SK-N-SH (cell line): Measurements from ENCODE around the gene C14orf39. TPM values are rescaled to one million over a fixed set of nuclear protein-coding genes. Genes with fewer than 3 reads are reported as not detected.

Experiments used
- CTCF ChIA-PET: fragments of 300-600, 350-600 bp; formaldehyde crosslinking; extraction: SDS; loops from one replicate; lab custom pipeline; 2021; lab: Yijun Ruan, JAX
- POLR2A ChIA-PET: fragments of 350-600 bp; sonication (Branson Sonifier 250); formaldehyde crosslinking; extraction: SDS; loops from one replicate; lab custom pipeline; 2020; ENCODE audit warnings: antibody characterized with exemption, inconsistent platforms; lab: Yijun Ruan, JAX
- DNase-seq: peaks from one replicate; pipeline ENCODE4 v3.0.0; 2012
- H2AFZ ChIP-seq: fragments of 200-600 bp; sonication (generic); 2 replicates; pipeline ENCODE4 v1.8.1; 2016; ENCODE audit warnings: antibody characterized with exemption, mild to moderate bottlenecking, low read depth
- H3F3A ChIP-seq: fragments of 200-600 bp; sonication (generic); replicated peaks from 2 replicates; pipeline ENCODE3; 2016; ENCODE audit warnings: antibody characterized with exemption, mild to moderate bottlenecking; ENCODE audit not compliant: insufficient read depth
- H3K27ac ChIP-seq, 2 experiments: fragments of 200-500 bp in 1 of 2; fragments of 200-600 bp in 1 of 2; sonication (Bioruptor generic) in 1 of 2; sonication (generic), shearing (Covaris generic) in 1 of 2; 2 replicates each; pipeline versions ENCODE4 v1.5.1 to v1.6.1; 2014 to 2016; ENCODE audit warnings: low read depth in 2 of 2, inconsistent platforms in 1 of 2, low read length in 1 of 2, mild to moderate bottlenecking in 1 of 2, mixed read lengths in 1 of 2
- H3K27me3 ChIP-seq: fragments of 200-600 bp; sonication (generic), shearing (Covaris generic); 2 replicates; pipeline ENCODE4 v1.6.1; 2016; ENCODE audit warnings: mixed run types; ENCODE audit not compliant: insufficient read depth
- H3K36me3 ChIP-seq, 2 experiments: fragments of 200-500 bp in 1 of 2; fragments of 200-600 bp in 1 of 2; sonication (Bioruptor generic) in 1 of 2; sonication (generic) in 1 of 2; replicated peaks in 1 of 2; 2 replicates each; pipeline versions ENCODE3 to v1.5.1; 2014 to 2016; ENCODE audit warnings: low read length in 1 of 2, mild to moderate bottlenecking in 1 of 2; ENCODE audit not compliant: insufficient read depth in 2 of 2, control insufficient read depth in 1 of 2
- H3K4me1 ChIP-seq, 2 experiments: fragments of 200-500 bp in 1 of 2; fragments of 200-600 bp in 1 of 2; sonication (Bioruptor generic) in 1 of 2; sonication (generic), shearing (Covaris generic) in 1 of 2; 2 replicates each; pipeline versions ENCODE4 v1.5.1 to v1.6.1; 2014 to 2016; ENCODE audit warnings: low read depth in 1 of 2, low read length in 1 of 2, mixed run types in 1 of 2; ENCODE audit not compliant: insufficient read depth in 2 of 2, control insufficient read depth in 1 of 2
- H3K4me2 ChIP-seq: fragments of 200-600 bp; sonication (generic), shearing (Covaris generic); 2 replicates; pipeline ENCODE4 v1.6.1; 2017; ENCODE audit warnings: mixed run types
- H3K4me3 ChIP-seq, 2 experiments: fragments of 200-500 bp in 1 of 2; fragments of 200-600 bp in 1 of 2; sonication (Bioruptor generic) in 1 of 2; sonication (generic), shearing (Covaris generic) in 1 of 2; 2 replicates each; pipeline versions ENCODE4 v1.5.1 to v1.8.1; 2014 to 2016; ENCODE audit warnings: low read depth in 2 of 2, inconsistent platforms in 1 of 2, low read length in 1 of 2, mild to moderate bottlenecking in 1 of 2, mixed read lengths in 1 of 2, moderate library complexity in 1 of 2
- H3K79me2 ChIP-seq: fragments of 200-600 bp; sonication (generic); 2 replicates; pipeline ENCODE4 v1.8.1; 2017; ENCODE audit warnings: mild to moderate bottlenecking; ENCODE audit not compliant: insufficient read depth
- H3K9ac ChIP-seq: fragments of 200-600 bp; sonication (generic); 2 replicates; pipeline ENCODE4 v1.6.1; 2017; ENCODE audit warnings: mixed run types
- H3K9me2 ChIP-seq: fragments of 200-600 bp; sonication (generic); 2 replicates; pipeline ENCODE4 v1.6.1; 2017; ENCODE audit warnings: mixed run types
- H3K9me3 ChIP-seq: fragments of 200-600 bp; sonication (generic); 2 replicates; pipeline ENCODE4 v1.6.1; 2017; ENCODE audit warnings: mixed run types, mild to moderate bottlenecking, moderate library complexity
- H4K20me1 ChIP-seq: fragments of 200-600 bp; sonication (generic); 2 replicates; pipeline ENCODE4 v1.6.1; 2017; ENCODE audit warnings: mild to moderate bottlenecking, mixed run types; ENCODE audit not compliant: insufficient read depth
- CHD2 ChIP-seq: fragments of 150-350 bp; IDR thresholded peaks from 2 replicates; pipeline ENCODE4 v1.6.1; 2018; ENCODE audit warnings: low read length; ENCODE audit not compliant: partially characterized antibody
- EP300 ChIP-seq, 2 experiments: IDR thresholded peaks; 2 replicates each; pipeline versions ENCODE4 v1.4.0 to v1.6.1; 2012; ENCODE audit warnings: borderline replicate concordance in 1 of 2, low read depth in 1 of 2, low read length in 1 of 2
- FOXJ3 ChIP-seq: sonication (generic); formaldehyde crosslinking; IDR thresholded peaks from 2 replicates; pipeline ENCODE4 v1.5.1; 2020; ENCODE audit warnings: mild to moderate bottlenecking, missing genetic modification reagents
- GABPA ChIP-seq: IDR thresholded peaks from 2 replicates; pipeline ENCODE4 v1.4.0; 2012; ENCODE audit warnings: low read depth, mild to moderate bottlenecking
- MEF2A ChIP-seq: IDR thresholded peaks from 2 replicates; pipeline ENCODE4 v1.4.0; 2012; ENCODE audit warnings: low read depth, borderline replicate concordance
- MXI1 ChIP-seq: IDR thresholded peaks from 2 replicates; pipeline ENCODE4 v1.6.1; 2012; ENCODE audit warnings: mild to moderate bottlenecking, low read depth, low read length, improper control_type of control experiment
- NFIC ChIP-seq: IDR thresholded peaks from 2 replicates; pipeline ENCODE4 v1.4.0; 2012; ENCODE audit warnings: borderline replicate concordance
- POLR2AphosphoS5 ChIP-seq: IDR thresholded peaks from 2 replicates; pipeline ENCODE4 v1.6.1; 2012; ENCODE audit warnings: low read depth, low read length
- RAD21 ChIP-seq: IDR thresholded peaks from 2 replicates; pipeline ENCODE4 v1.6.1; 2012; ENCODE audit warnings: mild to moderate bottlenecking, low read length
- TAF1 ChIP-seq: IDR thresholded peaks from 2 replicates; pipeline ENCODE4 v1.6.1; 2012; ENCODE audit warnings: low read depth, mild to moderate bottlenecking, low read length, moderate library complexity, borderline replicate concordance
- TCF12 ChIP-seq: IDR thresholded peaks from 2 replicates; pipeline ENCODE4 v1.4.0; 2012
- YY1 ChIP-seq: IDR thresholded peaks from 2 replicates; pipeline ENCODE4 v1.4.0; 2012; ENCODE audit warnings: low read depth, mild to moderate bottlenecking
- WGBS: methylation state at CpG from one replicate; pipeline ENCODE4 v1.1.6; 2017; ENCODE audit warnings: low lambda C conversion rate; 5-methylcytosine and 5-hydroxymethylcytosine counted together
- polyA plus RNA-seq, 3 experiments: library from polyadenylated mRNA; depleted of rRNA; stranded (reverse); fragments of >200 nt; gene quantifications; 2 replicates each; pipeline ENCODE4 v1.2.3, GENCODE V29; 2012
- TF ChIP-seq, protein P1 (sequence below): IDR thresholded peaks from 2 replicates; pipeline ENCODE4 v1.4.0; 2012; ENCODE audit warnings: low read depth
- TF ChIP-seq, protein P2 (sequence below): IDR thresholded peaks from 2 replicates; pipeline ENCODE4; 2012
- TF ChIP-seq, protein P3 (sequence below): IDR thresholded peaks from 2 replicates; pipeline ENCODE4 v1.6.1; 2012; ENCODE audit warnings: mild to moderate bottlenecking, low read depth, low read length, moderate library complexity
- TF ChIP-seq, protein P4 (sequence below): fragments of 150-350 bp; IDR thresholded peaks from 2 replicates; pipeline ENCODE4 v1.6.1; 2017; ENCODE audit warnings: antibody characterized with exemption, low read length, low read depth, borderline replicate concordance
- TF ChIP-seq, protein P5 (sequence below): IDR thresholded peaks from 2 replicates; pipeline ENCODE4 v1.4.0; 2012; ENCODE audit warnings: low read depth, borderline replicate concordance

C14orf39 gene
- polyA plus RNA-seq, 1 of the 3 experiments (the other 2 are of a cell fraction), result 0.13 TPM

GRCh38 chr14:60495946-60496345, 10.1 kb upstream of the C14orf39 start:
- POLR2A ChIA-PET, result no interaction called here
- H3K79me2 ChIP-seq, result no peaks in the 10 kb centered on the region
- no peak for DNase-seq
- no peaks in the 10 kb centered on the region for H3F3A ChIP-seq
- no peak overlapping the region for H3K4me2 ChIP-seq
- TF ChIP-seq CHD2, result no peak
- no peak for TF ChIP-seq MXI1
- no peak for TF ChIP-seq YY1
- TF ChIP-seq, protein P1, sequence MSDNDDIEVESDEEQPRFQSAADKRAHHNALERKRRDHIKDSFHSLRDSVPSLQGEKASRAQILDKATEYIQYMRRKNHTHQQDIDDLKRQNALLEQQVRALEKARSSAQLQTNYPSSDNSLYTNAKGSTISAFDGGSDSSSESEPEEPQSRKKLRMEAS, result no peak
- TF ChIP-seq, protein P2, sequence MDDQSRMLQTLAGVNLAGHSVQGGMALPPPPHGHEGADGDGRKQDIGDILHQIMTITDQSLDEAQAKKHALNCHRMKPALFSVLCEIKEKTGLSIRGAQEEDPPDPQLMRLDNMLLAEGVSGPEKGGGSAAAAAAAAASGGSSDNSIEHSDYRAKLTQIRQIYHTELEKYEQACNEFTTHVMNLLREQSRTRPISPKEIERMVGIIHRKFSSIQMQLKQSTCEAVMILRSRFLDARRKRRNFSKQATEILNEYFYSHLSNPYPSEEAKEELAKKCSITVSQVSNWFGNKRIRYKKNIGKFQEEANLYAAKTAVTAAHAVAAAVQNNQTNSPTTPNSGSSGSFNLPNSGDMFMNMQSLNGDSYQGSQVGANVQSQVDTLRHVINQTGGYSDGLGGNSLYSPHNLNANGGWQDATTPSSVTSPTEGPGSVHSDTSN, result no peak
- no peak for TF ChIP-seq FOXJ3 (CRISPR knock-in tag)
- TF ChIP-seq, protein P3, sequence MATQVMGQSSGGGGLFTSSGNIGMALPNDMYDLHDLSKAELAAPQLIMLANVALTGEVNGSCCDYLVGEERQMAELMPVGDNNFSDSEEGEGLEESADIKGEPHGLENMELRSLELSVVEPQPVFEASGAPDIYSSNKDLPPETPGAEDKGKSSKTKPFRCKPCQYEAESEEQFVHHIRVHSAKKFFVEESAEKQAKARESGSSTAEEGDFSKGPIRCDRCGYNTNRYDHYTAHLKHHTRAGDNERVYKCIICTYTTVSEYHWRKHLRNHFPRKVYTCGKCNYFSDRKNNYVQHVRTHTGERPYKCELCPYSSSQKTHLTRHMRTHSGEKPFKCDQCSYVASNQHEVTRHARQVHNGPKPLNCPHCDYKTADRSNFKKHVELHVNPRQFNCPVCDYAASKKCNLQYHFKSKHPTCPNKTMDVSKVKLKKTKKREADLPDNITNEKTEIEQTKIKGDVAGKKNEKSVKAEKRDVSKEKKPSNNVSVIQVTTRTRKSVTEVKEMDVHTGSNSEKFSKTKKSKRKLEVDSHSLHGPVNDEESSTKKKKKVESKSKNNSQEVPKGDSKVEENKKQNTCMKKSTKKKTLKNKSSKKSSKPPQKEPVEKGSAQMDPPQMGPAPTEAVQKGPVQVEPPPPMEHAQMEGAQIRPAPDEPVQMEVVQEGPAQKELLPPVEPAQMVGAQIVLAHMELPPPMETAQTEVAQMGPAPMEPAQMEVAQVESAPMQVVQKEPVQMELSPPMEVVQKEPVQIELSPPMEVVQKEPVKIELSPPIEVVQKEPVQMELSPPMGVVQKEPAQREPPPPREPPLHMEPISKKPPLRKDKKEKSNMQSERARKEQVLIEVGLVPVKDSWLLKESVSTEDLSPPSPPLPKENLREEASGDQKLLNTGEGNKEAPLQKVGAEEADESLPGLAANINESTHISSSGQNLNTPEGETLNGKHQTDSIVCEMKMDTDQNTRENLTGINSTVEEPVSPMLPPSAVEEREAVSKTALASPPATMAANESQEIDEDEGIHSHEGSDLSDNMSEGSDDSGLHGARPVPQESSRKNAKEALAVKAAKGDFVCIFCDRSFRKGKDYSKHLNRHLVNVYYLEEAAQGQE, result no peak
- TF ChIP-seq NFIC, result no peak
- no peak for TF ChIP-seq MEF2A
- no peak for TF ChIP-seq TCF12
- TF ChIP-seq GABPA, result no peak
- no peak for TF ChIP-seq TAF1
- TF ChIP-seq, protein P4, sequence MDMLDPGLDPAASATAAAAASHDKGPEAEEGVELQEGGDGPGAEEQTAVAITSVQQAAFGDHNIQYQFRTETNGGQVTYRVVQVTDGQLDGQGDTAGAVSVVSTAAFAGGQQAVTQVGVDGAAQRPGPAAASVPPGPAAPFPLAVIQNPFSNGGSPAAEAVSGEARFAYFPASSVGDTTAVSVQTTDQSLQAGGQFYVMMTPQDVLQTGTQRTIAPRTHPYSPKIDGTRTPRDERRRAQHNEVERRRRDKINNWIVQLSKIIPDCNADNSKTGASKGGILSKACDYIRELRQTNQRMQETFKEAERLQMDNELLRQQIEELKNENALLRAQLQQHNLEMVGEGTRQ, result no peak
- no peak for TF ChIP-seq POLR2AphosphoS5
- TF ChIP-seq RAD21, result no peak
- TF ChIP-seq, protein P5, sequence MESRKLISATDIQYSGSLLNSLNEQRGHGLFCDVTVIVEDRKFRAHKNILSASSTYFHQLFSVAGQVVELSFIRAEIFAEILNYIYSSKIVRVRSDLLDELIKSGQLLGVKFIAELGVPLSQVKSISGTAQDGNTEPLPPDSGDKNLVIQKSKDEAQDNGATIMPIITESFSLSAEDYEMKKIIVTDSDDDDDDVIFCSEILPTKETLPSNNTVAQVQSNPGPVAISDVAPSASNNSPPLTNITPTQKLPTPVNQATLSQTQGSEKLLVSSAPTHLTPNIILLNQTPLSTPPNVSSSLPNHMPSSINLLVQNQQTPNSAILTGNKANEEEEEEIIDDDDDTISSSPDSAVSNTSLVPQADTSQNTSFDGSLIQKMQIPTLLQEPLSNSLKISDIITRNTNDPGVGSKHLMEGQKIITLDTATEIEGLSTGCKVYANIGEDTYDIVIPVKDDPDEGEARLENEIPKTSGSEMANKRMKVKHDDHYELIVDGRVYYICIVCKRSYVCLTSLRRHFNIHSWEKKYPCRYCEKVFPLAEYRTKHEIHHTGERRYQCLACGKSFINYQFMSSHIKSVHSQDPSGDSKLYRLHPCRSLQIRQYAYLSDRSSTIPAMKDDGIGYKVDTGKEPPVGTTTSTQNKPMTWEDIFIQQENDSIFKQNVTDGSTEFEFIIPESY, result no peak
- no peak for TF ChIP-seq EP300 (IDR thresholded peaks at IDR 0.05; ENCODE audit: borderline replicate concordance in 1 of 2, low read depth in 1 of 2, low read length in 1 of 2)
- no peaks in the 10 kb centered on the region for H3K9me2 ChIP-seq
- WGBS, result 10% methylated on average over 1 of the region's 1 CpG
- H3K4me3 ChIP-seq, result no peak overlapping the region
- H3K4me1 ChIP-seq, result no peaks in the 10 kb centered on the region
- H3K9ac ChIP-seq, result no peak overlapping the region
- H4K20me1 ChIP-seq, result no peaks in the 10 kb centered on the region
- no peaks in the 10 kb centered on the region; the same call in 1 of the 2 replicates for H3K27me3 ChIP-seq
- H2AFZ ChIP-seq, result no peak overlapping the region
- no peak overlapping the region for H3K27ac ChIP-seq
- H3K9me3 ChIP-seq, result no peaks in the 10 kb centered on the region
- CTCF ChIA-PET, result interaction anchor here (0.9 to 1.6 kb wide), 8 partner anchors 9 to 311 kb away, joined by 3 to 4 read pairs (median 3); partner anchors contain the start of gene SIX6
- no peaks in the 10 kb centered on the region for H3K36me3 ChIP-seq
